Psoas muscle (tissue), 8 donors: ENCODE data around the gene MRPL44. TPM values are rescaled to one million over a fixed set of nuclear protein-coding genes. Genes with fewer than 3 reads are reported as not detected.

Experiments used
- ATAC-seq, 4 donors: fragments of 200-7000 bp; cut with Tn5 transposase; one replicate each; pipeline ENCODE4 v1.9.1; 2020; ENCODE audit warnings: moderate library complexity in 3 of 4, mild to moderate bottlenecking in 2 of 4
- DNase-seq, 2 donors: peaks; one replicate each; pipeline ENCODE4 v3.0.0-alpha.2; 2020
- H3K27ac ChIP-seq: fragments of 200-600 bp; one replicate; pipeline ENCODE4 v1.8.0; 2022
- H3K27me3 ChIP-seq, 3 donors: fragments of 200-600 bp in 1 of 3; one replicate each; pipeline versions ENCODE4 v1.6.1 to v1.8.0; 2013 to 2022; ENCODE audit warnings: low read length in 2 of 3, mild to moderate bottlenecking in 2 of 3, moderate library complexity in 1 of 3; ENCODE audit not compliant: insufficient read depth in 3 of 3
- H3K36me3 ChIP-seq, 2 donors: fragments of 200-600 bp in 1 of 2; one replicate each; pipeline versions ENCODE4 v1.6.1 to v1.8.0; 2013 to 2022; ENCODE audit warnings: low read depth in 1 of 2, mild to moderate bottlenecking in 1 of 2, moderate library complexity in 1 of 2; ENCODE audit not compliant: insufficient read depth in 1 of 2
- H3K4me1 ChIP-seq: fragments of 200-600 bp; one replicate; pipeline ENCODE4 v1.8.0; 2022
- H3K4me3 ChIP-seq: fragments of 200-600 bp; one replicate; pipeline ENCODE4 v1.8.0; 2022; ENCODE audit warnings: mild to moderate bottlenecking
- H3K9me3 ChIP-seq: fragments of 200-600 bp; one replicate; pipeline ENCODE4 v1.8.0; 2022
- WGBS, 3 donors: extraction: QIAGEN DNeasy Blood & Tissue Kit; methylation state at CpG; one replicate each; pipeline versions ENCODE4 v1.1.6 to v1.1.7; 2013; 5-methylcytosine and 5-hydroxymethylcytosine counted together
- intact Hi-C, 2 donors: fragments of 100-400 bp; cut with DNase I; formaldehyde crosslinking; loops; one replicate each; pipeline versions ENCODE4 v1.11.0 to v1.14.2; 2022
- polyA plus RNA-seq, 3 donors: library from polyadenylated mRNA; stranded (reverse); fragments of 200-250 nt; gene quantifications; one replicate each; pipeline ENCODE4 v1.2.3, GENCODE V29; 2013
- total RNA-seq, 4 donors: library from RNA; stranded (reverse); fragmentation: NEBNext Ultra II Directional in 2 of 4; extraction: Animal tissue kit (Norgen Biotek cat#: 25700) in 2 of 4; gene quantifications; one replicate each; pipeline versions ENCODE4 v1.2.1 to v1.2.4, GENCODE V29; 2021 to 2023
- TF ChIP-seq, protein P1 (sequence below): fragments of 200-600 bp; IDR thresholded peaks from one replicate; pipeline ENCODE4 v1.8.0; 2022; ENCODE audit warnings: antibody characterized with exemption
- donor health status: healthy with polysubstance abuse.
- donor health status: DM: no; HTN: no; CAD: no; lungs with moderate emphysema.
- donor health status: Bipolar disorder and iron deficiency.
- donor health status: healthy.
- donor health status: DM: yes; HTN: yes; CAD: no.
- donor health status: DM: no; HTN: no; CAD: no.
- donor health status: DM: no; HTN: no; CAD: no.
- donor health status: DM: yes; HTN: yes; CAD: no.

Gene MRPL44
- total and polyA plus RNA-seq, 7 donors: 26.3 to 48.4 (median 28.3) TPM

DNA sequence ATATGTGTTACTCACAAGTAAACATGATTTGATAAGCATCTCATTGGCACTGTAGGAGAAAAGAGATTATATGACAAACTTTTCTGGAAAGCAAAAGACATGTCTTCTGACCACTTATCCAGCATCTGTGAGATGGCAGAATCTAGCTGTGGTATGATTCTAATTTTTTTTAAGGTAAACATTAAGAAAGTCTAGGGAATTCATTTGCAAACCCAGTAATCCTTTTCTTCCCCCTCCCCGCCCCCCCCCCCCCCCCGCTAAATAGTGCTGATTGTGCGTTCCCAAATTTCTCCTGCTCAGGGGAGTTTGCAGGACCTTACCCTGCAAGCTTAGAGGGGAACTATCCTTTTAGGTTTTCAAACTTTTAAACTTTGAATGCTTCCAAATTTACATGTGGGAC, 12.1 kb downstream of the MRPL44 start:
- WGBS, 3 donors: 24 to 38% (median 33%) methylated on average over 1 to 3 of the region's 3 CpGs
- Histone ChIP-seq H3K4me3 (no peak overlapping the region), H3K9me3 (no peaks in the 10 kb centered on the region), H3K36me3 (peaks cover 6 to 38% of the 10 kb centered on the region in 2 donors), H3K27me3 (no peaks in the 10 kb centered on the region), H3K4me1 (no peaks in the 10 kb centered on the region), H3K27ac (no peak overlapping the region)
- no peak for DNase-seq
- no peak for ATAC-seq
- TF ChIP-seq, protein P1, sequence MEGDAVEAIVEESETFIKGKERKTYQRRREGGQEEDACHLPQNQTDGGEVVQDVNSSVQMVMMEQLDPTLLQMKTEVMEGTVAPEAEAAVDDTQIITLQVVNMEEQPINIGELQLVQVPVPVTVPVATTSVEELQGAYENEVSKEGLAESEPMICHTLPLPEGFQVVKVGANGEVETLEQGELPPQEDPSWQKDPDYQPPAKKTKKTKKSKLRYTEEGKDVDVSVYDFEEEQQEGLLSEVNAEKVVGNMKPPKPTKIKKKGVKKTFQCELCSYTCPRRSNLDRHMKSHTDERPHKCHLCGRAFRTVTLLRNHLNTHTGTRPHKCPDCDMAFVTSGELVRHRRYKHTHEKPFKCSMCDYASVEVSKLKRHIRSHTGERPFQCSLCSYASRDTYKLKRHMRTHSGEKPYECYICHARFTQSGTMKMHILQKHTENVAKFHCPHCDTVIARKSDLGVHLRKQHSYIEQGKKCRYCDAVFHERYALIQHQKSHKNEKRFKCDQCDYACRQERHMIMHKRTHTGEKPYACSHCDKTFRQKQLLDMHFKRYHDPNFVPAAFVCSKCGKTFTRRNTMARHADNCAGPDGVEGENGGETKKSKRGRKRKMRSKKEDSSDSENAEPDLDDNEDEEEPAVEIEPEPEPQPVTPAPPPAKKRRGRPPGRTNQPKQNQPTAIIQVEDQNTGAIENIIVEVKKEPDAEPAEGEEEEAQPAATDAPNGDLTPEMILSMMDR: no peak
- intact Hi-C loops: no loop called here

DNA sequence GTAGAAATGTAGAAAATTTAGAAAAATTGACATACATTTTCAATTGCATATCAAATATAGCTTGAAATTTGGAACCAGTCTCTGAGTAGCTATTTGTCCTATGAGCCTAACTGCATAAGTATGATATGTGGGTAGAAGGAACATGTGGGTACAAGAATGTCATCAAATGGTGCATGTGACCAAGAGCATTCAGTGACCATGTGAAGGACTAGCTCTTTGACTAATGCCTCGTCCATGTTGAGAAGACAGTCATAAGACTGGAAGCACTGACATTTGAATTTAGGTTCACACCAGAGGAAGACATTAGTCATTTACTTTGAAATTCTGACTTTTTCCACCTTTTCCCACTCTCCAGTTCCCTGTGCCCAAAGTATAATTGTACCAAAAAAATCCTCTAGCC, 12.6 kb downstream of the MRPL44 start:
- intact Hi-C loops: loop anchor here (5.0 kb wide), 2 partner anchors 312 to 397 kb away; no protein-coding TSS in a partner anchor
- Histone ChIP-seq H3K27ac (no peak overlapping the region), H3K27me3 (no peaks in the 10 kb centered on the region), H3K4me1 (no peaks in the 10 kb centered on the region), H3K36me3 (peaks cover 6 to 33% of the 10 kb centered on the region in 2 donors), H3K9me3 (no peaks in the 10 kb centered on the region), H3K4me3 (no peak overlapping the region)
- DNase-seq: no peak
- WGBS, 3 donors: 84 to 97% (median 91%) methylated on average over 1 of the region's 1 CpG
- TF ChIP-seq, protein P1: no peak
- ATAC-seq: no peak

- no peaks in the 10 kb centered on the region for H3K27me3 ChIP-seq
- peaks cover 6 to 27% of the 10 kb centered on the region in 2 donors for H3K36me3 ChIP-seq
- ATAC-seq (peak in 2 of 4 donors; percentile 60 to 79), DNase-seq (no peak)
- intact Hi-C loops: loop anchor here (5.0 kb wide), 2 partner anchors 312 to 397 kb away; no protein-coding TSS in a partner anchor
- WGBS, 3 donors: 59 to 66% (median 66%) methylated on average over 8 of the region's 8 CpGs
- no peaks in the 10 kb centered on the region for H3K4me1 ChIP-seq
- H3K9me3 ChIP-seq: no peaks in the 10 kb centered on the region
- no peak overlapping the region for H3K4me3 ChIP-seq
- TF ChIP-seq, protein P1: peak; percentile 97
- no peak overlapping the region for H3K27ac ChIP-seq
Measured at GRCh38 chr2:223970343-223971128, 13.3 kb downstream of the MRPL44 start.

DNA sequence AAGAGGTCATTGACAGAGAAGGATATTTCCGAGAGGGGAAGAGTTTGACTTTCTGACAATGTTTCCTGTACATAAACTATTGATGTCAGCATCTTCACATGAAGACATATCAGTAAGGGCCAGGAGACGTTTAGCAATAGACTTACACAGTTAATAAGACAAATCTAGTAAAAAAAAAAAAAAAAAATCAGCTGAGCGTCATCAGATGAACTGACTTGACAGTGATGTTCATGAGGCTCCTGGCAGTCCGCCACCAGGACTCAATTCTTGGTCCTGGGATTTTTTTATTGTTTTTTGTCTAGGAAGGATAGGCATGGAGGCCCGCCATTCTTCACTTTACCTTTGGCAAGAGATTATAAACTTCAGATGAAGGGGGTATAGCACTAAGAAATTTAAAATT, 14.5 kb downstream of the MRPL44 start:
- Histone ChIP-seq H3K36me3 (peaks cover 2 to 15% of the 10 kb centered on the region in 2 donors), H3K4me1 (no peaks in the 10 kb centered on the region), H3K4me3 (no peak overlapping the region), H3K27ac (no peak overlapping the region), H3K27me3 (no peaks in the 10 kb centered on the region), H3K9me3 (no peaks in the 10 kb centered on the region)
- DNase-seq (no peak), ATAC-seq (no peak)
- TF ChIP-seq, protein P1: no peak
- 86 to 92% (median 88%) methylated on average over 5 of the region's 5 CpGs for WGBS, 3 donors
- intact Hi-C loops: loop anchor here (2.0 to 5.0 kb wide), 3 partner anchors 311 to 396 kb away; no protein-coding TSS in a partner anchor
